B cell (primary cell): ENCODE data around the gene SLC18B1.
"Not testable (repeated sequence)": the region's sequence is repeated elsewhere in the genome, so short reads cannot be mapped to it uniquely, and the experiment has no call there.

Experiments
- CTCF ChIP-seq: fragments of 200-600 bp; IDR thresholded peaks from one replicate; pipeline ENCODE4 v1.8.0; 2022; ENCODE audit warnings: antibody characterized with exemption, mild to moderate bottlenecking
- EZH2 ChIP-seq: IDR thresholded peaks from 2 replicates; pipeline ENCODE4 v1.6.1; 2012; ENCODE audit warnings: borderline replicate concordance, low read depth, mild to moderate bottlenecking, moderate library complexity, low read length; ENCODE audit not compliant: insufficient read depth, poor library complexity, severe bottlenecking

- not testable (repeated sequence) for TF ChIP-seq CTCF, EZH2
Observed at GRCh38 chr6:132777881-132778280, 20.6 kb downstream of the SLC18B1 start.
